ENCODE data around the gene NDUFAF7. TPM values are rescaled to one million over a fixed set of nuclear protein-coding genes. Genes with fewer than 3 reads are reported as not detected.
A peak's percentile ranks its signal among the peaks of the same experiment; 100 is the strongest.

Gene NDUFAF7
- total RNA-seq, 1 donor from 2014 or later, result 6.3 TPM

- Histone ChIP-seq H3K4me3 (ENCODE audit: low read length in 3 of 3) (peak overlapping the region; percentile 87 to 97 (median 88)), H3K4me1 (ENCODE audit: control insufficient read depth in 3 of 3, insufficient read depth in 3 of 3, low read length in 3 of 3) (peaks cover 20 to 27% (median 21%) of the 10 kb centered on the region in 3 donors), H3K9ac (ENCODE audit: low read depth in 1 of 3, low read length in 3 of 3) (peak overlapping the region; percentile 96 to 97 (median 97)), H3K36me3 (ENCODE audit: control insufficient read depth in 3 of 3, insufficient read depth in 3 of 3, low read length in 3 of 3) (peaks cover 8 to 16% (median 12%) of the 10 kb centered on the region in 3 donors), H3K9me3 (ENCODE audit: control insufficient read depth in 3 of 3, low read length in 3 of 3) (no peaks in the 10 kb centered on the region), H3K27ac (ENCODE audit: low read depth, low read length) (peak overlapping the region; percentile 95), H3K27me3 (ENCODE audit: control insufficient read depth in 3 of 3, insufficient read depth in 3 of 3, low read length in 3 of 3) (no peaks in the 10 kb centered on the region)
These were observed 874 bp downstream of the NDUFAF7 start for GRCh38 chr2:37232131-37232933.

- Histone ChIP-seq H3K9ac (ENCODE audit: low read depth in 1 of 3, low read length in 3 of 3) (no peak overlapping the region), H3K27ac (ENCODE audit: low read depth, low read length) (no peak overlapping the region), H3K27me3 (ENCODE audit: control insufficient read depth in 3 of 3, insufficient read depth in 3 of 3, low read length in 3 of 3) (no peaks in the 10 kb centered on the region), H3K36me3 (ENCODE audit: control insufficient read depth in 3 of 3, insufficient read depth in 3 of 3, low read length in 3 of 3) (peaks cover 26 to 66% (median 48%) of the 10 kb centered on the region in 3 donors), H3K4me3 (ENCODE audit: low read length in 3 of 3) (no peak overlapping the region), H3K9me3 (ENCODE audit: control insufficient read depth in 3 of 3, low read length in 3 of 3) (no peaks in the 10 kb centered on the region), H3K4me1 (ENCODE audit: control insufficient read depth in 3 of 3, insufficient read depth in 3 of 3, low read length in 3 of 3) (no peaks in the 10 kb centered on the region)
These were observed 12.0 kb downstream of the NDUFAF7 start for GRCh38 chr2:37243435-37243834.

- Histone ChIP-seq H3K9ac (ENCODE audit: low read depth in 1 of 3, low read length in 3 of 3) (no peak overlapping the region), H3K27ac (ENCODE audit: low read depth, low read length) (no peak overlapping the region), H3K4me3 (ENCODE audit: low read length in 3 of 3) (no peak overlapping the region), H3K4me1 (ENCODE audit: control insufficient read depth in 3 of 3, insufficient read depth in 3 of 3, low read length in 3 of 3) (no peaks in the 10 kb centered on the region), H3K9me3 (ENCODE audit: control insufficient read depth in 3 of 3, low read length in 3 of 3) (no peaks in the 10 kb centered on the region), H3K36me3 (ENCODE audit: control insufficient read depth in 3 of 3, insufficient read depth in 3 of 3, low read length in 3 of 3) (peaks cover 26 to 64% (median 51%) of the 10 kb centered on the region in 3 donors), H3K27me3 (ENCODE audit: control insufficient read depth in 3 of 3, insufficient read depth in 3 of 3, low read length in 3 of 3) (no peaks in the 10 kb centered on the region)
These were observed 12.6 kb downstream of the NDUFAF7 start for GRCh38 chr2:37244017-37244416.

- H3K27ac ChIP-seq (ENCODE audit: low read depth, low read length), result no peak overlapping the region
- peaks cover 26 to 58% (median 54%) of the 10 kb centered on the region in 3 donors for H3K36me3 ChIP-seq (ENCODE audit: control insufficient read depth in 3 of 3, insufficient read depth in 3 of 3, low read length in 3 of 3)
- no peaks in the 10 kb centered on the region for H3K9me3 ChIP-seq (ENCODE audit: control insufficient read depth in 3 of 3, low read length in 3 of 3)
- no peaks in the 10 kb centered on the region for H3K4me1 ChIP-seq (ENCODE audit: control insufficient read depth in 3 of 3, insufficient read depth in 3 of 3, low read length in 3 of 3)
- no peak overlapping the region for H3K4me3 ChIP-seq (ENCODE audit: low read length in 3 of 3)
- H3K9ac ChIP-seq (ENCODE audit: low read depth in 1 of 3, low read length in 3 of 3), result no peak overlapping the region
- no peaks in the 10 kb centered on the region for H3K27me3 ChIP-seq (ENCODE audit: control insufficient read depth in 3 of 3, insufficient read depth in 3 of 3, low read length in 3 of 3)
These were observed 13.3 kb downstream of the NDUFAF7 start for GRCh38 chr2:37244755-37245154.

- no peaks in the 10 kb centered on the region for H3K9me3 ChIP-seq (ENCODE audit: control insufficient read depth in 3 of 3, low read length in 3 of 3)
- H3K4me3 ChIP-seq (ENCODE audit: low read length in 3 of 3), result no peak overlapping the region
- H3K9ac ChIP-seq (ENCODE audit: low read depth in 1 of 3, low read length in 3 of 3), result no peak overlapping the region
- H3K27me3 ChIP-seq (ENCODE audit: control insufficient read depth in 3 of 3, insufficient read depth in 3 of 3, low read length in 3 of 3), result no peaks in the 10 kb centered on the region
- H3K27ac ChIP-seq (ENCODE audit: low read depth, low read length), result no peak overlapping the region
- no peaks in the 10 kb centered on the region for H3K4me1 ChIP-seq (ENCODE audit: control insufficient read depth in 3 of 3, insufficient read depth in 3 of 3, low read length in 3 of 3)
- peaks cover 26 to 57% (median 53%) of the 10 kb centered on the region in 3 donors for H3K36me3 ChIP-seq (ENCODE audit: control insufficient read depth in 3 of 3, insufficient read depth in 3 of 3, low read length in 3 of 3)
These were observed 14.7 kb downstream of the NDUFAF7 start for GRCh38 chr2:37246205-37246604.

- Histone ChIP-seq H3K4me3 (ENCODE audit: low read length in 3 of 3) (no peak overlapping the region), H3K4me1 (ENCODE audit: control insufficient read depth in 3 of 3, insufficient read depth in 3 of 3, low read length in 3 of 3) (no peaks in the 10 kb centered on the region), H3K27me3 (ENCODE audit: control insufficient read depth in 3 of 3, insufficient read depth in 3 of 3, low read length in 3 of 3) (no peaks in the 10 kb centered on the region), H3K36me3 (ENCODE audit: control insufficient read depth in 3 of 3, insufficient read depth in 3 of 3, low read length in 3 of 3) (peaks cover 16 to 58% (median 36%) of the 10 kb centered on the region in 3 donors), H3K9me3 (ENCODE audit: control insufficient read depth in 3 of 3, low read length in 3 of 3) (no peaks in the 10 kb centered on the region), H3K27ac (ENCODE audit: low read depth, low read length) (no peak overlapping the region), H3K9ac (ENCODE audit: low read depth in 1 of 3, low read length in 3 of 3) (peak overlapping the region in 1 of 3 donors; percentile 17)
These were observed 19.6 kb downstream of the NDUFAF7 start for GRCh38 chr2:37250869-37251740.

- peaks cover 4 to 29% (median 22%) of the 10 kb centered on the region in 3 donors for H3K36me3 ChIP-seq (ENCODE audit: control insufficient read depth in 3 of 3, insufficient read depth in 3 of 3, low read length in 3 of 3)
These were observed 31.1 kb downstream of the NDUFAF7 start for GRCh38 chr2:37262522-37262921.

GRCh38 chr2:37263839-37264238, 32.4 kb downstream of the NDUFAF7 start:
- Histone ChIP-seq H3K9me3 (ENCODE audit: control insufficient read depth in 3 of 3, low read length in 3 of 3) (no peaks in the 10 kb centered on the region), H3K27ac (ENCODE audit: low read depth, low read length) (no peak overlapping the region), H3K4me1 (ENCODE audit: control insufficient read depth in 3 of 3, insufficient read depth in 3 of 3, low read length in 3 of 3) (no peaks in the 10 kb centered on the region), H3K27me3 (ENCODE audit: control insufficient read depth in 3 of 3, insufficient read depth in 3 of 3, low read length in 3 of 3) (no peaks in the 10 kb centered on the region), H3K36me3 (ENCODE audit: control insufficient read depth in 3 of 3, insufficient read depth in 3 of 3, low read length in 3 of 3) (peaks cover 4 to 27% (median 18%) of the 10 kb centered on the region in 3 donors), H3K4me3 (ENCODE audit: low read length in 3 of 3) (no peak overlapping the region), H3K9ac (ENCODE audit: low read depth in 1 of 3, low read length in 3 of 3) (no peak overlapping the region)

More at GRCh38 chr2:37262522-37262921, 31.1 kb downstream of the NDUFAF7 start:
- Histone ChIP-seq H3K4me3 (ENCODE audit: low read length in 3 of 3) (no peak overlapping the region), H3K4me1 (ENCODE audit: control insufficient read depth in 3 of 3, insufficient read depth in 3 of 3, low read length in 3 of 3) (no peaks in the 10 kb centered on the region), H3K9ac (ENCODE audit: low read depth in 1 of 3, low read length in 3 of 3) (no peak overlapping the region), H3K27ac (ENCODE audit: low read depth, low read length) (no peak overlapping the region), H3K9me3 (ENCODE audit: control insufficient read depth in 3 of 3, low read length in 3 of 3) (no peaks in the 10 kb centered on the region), H3K27me3 (ENCODE audit: control insufficient read depth in 3 of 3, insufficient read depth in 3 of 3, low read length in 3 of 3) (no peaks in the 10 kb centered on the region)

- no peaks in the 10 kb centered on the region for H3K27me3 ChIP-seq (ENCODE audit: control insufficient read depth in 3 of 3, insufficient read depth in 3 of 3, low read length in 3 of 3)
- H3K9ac ChIP-seq (ENCODE audit: low read depth in 1 of 3, low read length in 3 of 3), result no peak overlapping the region
- H3K4me1 ChIP-seq (ENCODE audit: control insufficient read depth in 3 of 3, insufficient read depth in 3 of 3, low read length in 3 of 3), result no peaks in the 10 kb centered on the region
- no peak overlapping the region for H3K27ac ChIP-seq (ENCODE audit: low read depth, low read length)
- H3K36me3 ChIP-seq (ENCODE audit: control insufficient read depth in 3 of 3, insufficient read depth in 3 of 3, low read length in 3 of 3), result peaks cover 7 to 43% (median 24%) of the 10 kb centered on the region in 3 donors
- H3K4me3 ChIP-seq (ENCODE audit: low read length in 3 of 3), result no peak overlapping the region
- H3K9me3 ChIP-seq (ENCODE audit: control insufficient read depth in 3 of 3, low read length in 3 of 3), result no peaks in the 10 kb centered on the region
These were observed 36.2 kb downstream of the NDUFAF7 start for GRCh38 chr2:37267685-37268084.

GRCh38 chr2:37268111-37268510, 36.7 kb downstream of the NDUFAF7 start:
- H3K27ac ChIP-seq (ENCODE audit: low read depth, low read length), result no peak overlapping the region
- peaks cover 8 to 44% (median 24%) of the 10 kb centered on the region in 3 donors for H3K36me3 ChIP-seq (ENCODE audit: control insufficient read depth in 3 of 3, insufficient read depth in 3 of 3, low read length in 3 of 3)
- no peaks in the 10 kb centered on the region for H3K27me3 ChIP-seq (ENCODE audit: control insufficient read depth in 3 of 3, insufficient read depth in 3 of 3, low read length in 3 of 3)
- no peak overlapping the region for H3K9ac ChIP-seq (ENCODE audit: low read depth in 1 of 3, low read length in 3 of 3)
- H3K4me3 ChIP-seq (ENCODE audit: low read length in 3 of 3), result no peak overlapping the region
- H3K9me3 ChIP-seq (ENCODE audit: control insufficient read depth in 3 of 3, low read length in 3 of 3), result no peaks in the 10 kb centered on the region
- no peaks in the 10 kb centered on the region for H3K4me1 ChIP-seq (ENCODE audit: control insufficient read depth in 3 of 3, insufficient read depth in 3 of 3, low read length in 3 of 3)
